Neural progenitor cell (in vitro differentiated cells): Measurements from ENCODE around the gene GATA1. TPM values are rescaled to one million over a fixed set of nuclear protein-coding genes. Genes with fewer than 3 reads are reported as not detected.

ENCODE experiments used
- DNase-seq: peaks from one replicate; pipeline ENCODE4 v3.0.0-alpha.2; 2016; ENCODE audit warnings: low spot score
- H2AFZ ChIP-seq: fragments of 200-600 bp; sonication (generic); replicated peaks from 2 replicates; pipeline ENCODE4 v1.6.1; 2016; ENCODE audit warnings: antibody characterized with exemption
- H3F3A ChIP-seq: fragments of 200-600 bp; sonication (generic); 2 replicates; pipeline ENCODE4 v1.6.1; 2016; ENCODE audit warnings: antibody characterized with exemption, low read depth
- H3K27ac ChIP-seq: fragments of 200-600 bp; sonication (generic); 2 replicates; pipeline ENCODE4 v1.5.1; 2016; ENCODE audit warnings: mild to moderate bottlenecking
- H3K27me3 ChIP-seq: fragments of 200-600 bp; sonication (generic); 2 replicates; pipeline ENCODE4 v1.6.1; 2016; ENCODE audit warnings: mild to moderate bottlenecking, moderate library complexity
- H3K36me3 ChIP-seq: fragments of 200-600 bp; sonication (generic); 2 replicates; pipeline ENCODE4 v1.5.1; 2016
- H3K4me1 ChIP-seq: fragments of 200-600 bp; sonication (generic); 2 replicates; pipeline ENCODE4 v1.6.1; 2016; ENCODE audit warnings: mixed run types
- H3K4me2 ChIP-seq: fragments of 200-600 bp; sonication (generic); 2 replicates; pipeline ENCODE4 v1.6.1; 2016
- H3K4me3 ChIP-seq: fragments of 200-600 bp; sonication (generic); 2 replicates; pipeline ENCODE4 v1.5.1; 2016
- H3K79me2 ChIP-seq: fragments of 200-600 bp; sonication (generic); 2 replicates; pipeline ENCODE4 v1.6.1; 2016; ENCODE audit warnings: low read depth
- H3K9ac ChIP-seq: fragments of 200-600 bp; sonication (generic); 2 replicates; pipeline ENCODE4 v1.6.1; 2016
- H3K9me3 ChIP-seq: fragments of 200-600 bp; sonication (generic); 2 replicates; pipeline ENCODE4 v1.5.1; 2016; ENCODE audit warnings: low read depth
- H4K20me1 ChIP-seq: fragments of 200-600 bp; sonication (generic); 2 replicates; pipeline ENCODE4 v1.6.1; 2016; ENCODE audit warnings: low read depth
- H3K27ac Mint-ChIP-seq: 3 replicates; pipeline ENCODE4 v1.8.0; 2021; ENCODE audit warnings: mixed read lengths
- H3K27me3 Mint-ChIP-seq: 2 replicates; pipeline ENCODE4 v1.8.0; 2022; ENCODE audit warnings: low read depth, mild to moderate bottlenecking, inconsistent platforms, moderate library complexity, mixed read lengths; ENCODE audit not compliant: insufficient read depth
- H3K36me3 Mint-ChIP-seq: 3 replicates; pipeline ENCODE4 v1.8.0; 2021; ENCODE audit warnings: mixed read lengths
- H3K4me1 Mint-ChIP-seq: 3 replicates; pipeline ENCODE4 v1.8.0; 2021; ENCODE audit warnings: mixed read lengths
- H3K4me3 Mint-ChIP-seq: 3 replicates; pipeline ENCODE4 v1.8.0; 2021; ENCODE audit warnings: mild to moderate bottlenecking, moderate library complexity, mixed read lengths
- H3K9me3 Mint-ChIP-seq: 3 replicates; pipeline ENCODE4 v1.8.0; 2020; ENCODE audit warnings: mixed read lengths
- CTCF ChIP-seq: fragments of 200-600 bp; sonication (generic); IDR thresholded peaks from 2 replicates; pipeline ENCODE4 v1.5.1; 2017; ENCODE audit warnings: antibody characterized with exemption, mild to moderate bottlenecking
- EZH2 ChIP-seq: fragments of 200-600 bp; sonication (generic); IDR thresholded peaks from 2 replicates; pipeline ENCODE4 v1.6.1; 2017; ENCODE audit warnings: antibody characterized with exemption, mild to moderate bottlenecking, moderate library complexity
- EZH2phosphoT487 ChIP-seq: fragments of 200-600 bp; sonication (generic); IDR thresholded peaks from 2 replicates; pipeline ENCODE4 v1.6.1; 2017; ENCODE audit warnings: antibody characterized with exemption
- total RNA-seq: library from RNA; depleted of rRNA; stranded (reverse); fragments of >200 nt; gene quantifications from 2 replicates; pipeline ENCODE4 v1.2.3, GENCODE V29; 2015; ENCODE audit warnings: low replicate concordance

Gene GATA1
- total RNA-seq, 1 donor from 2014 or later: not detected

GRCh38 chrX:48829016-48829735, 42.8 kb downstream of the GATA1 start:
- TF ChIP-seq CTCF (no peak), EZH2 (no peak), EZH2phosphoT487 (no peak)
- H3K27me3 ChIP-seq: peaks cover 53% of the 10 kb centered on the region

GRCh38 chrX:48831136-48831908, 44.9 kb downstream of the GATA1 start:
- H3K79me2 ChIP-seq: no peaks in the 10 kb centered on the region
- H3K4me3 ChIP-seq: peak overlapping the region; percentile 33
- H3F3A ChIP-seq: no peaks in the 10 kb centered on the region
- Mint-ChIP-seq H3K27me3 (peaks cover 33% of the 10 kb centered on the region), H3K4me3 (no peak overlapping the region), H3K27ac (no peak overlapping the region), H3K36me3 (peaks cover 9% of the 10 kb centered on the region), H3K9me3 (peaks cover 30% of the 10 kb centered on the region), H3K4me1 (peaks cover 16% of the 10 kb centered on the region)
- DNase-seq: peak; percentile 29
- peak overlapping the region; percentile 67 for H3K4me2 ChIP-seq
- no peaks in the 10 kb centered on the region for H3K4me1 ChIP-seq
- H4K20me1 ChIP-seq: no peaks in the 10 kb centered on the region
- H3K27me3 ChIP-seq: peaks cover 75% of the 10 kb centered on the region
- no peaks in the 10 kb centered on the region for H3K36me3 ChIP-seq
- H2AFZ ChIP-seq: no peak overlapping the region
- H3K9me3 ChIP-seq: no peaks in the 10 kb centered on the region
- H3K27ac ChIP-seq: no peak overlapping the region
- TF ChIP-seq EZH2phosphoT487: peak; percentile 76
- TF ChIP-seq EZH2: no peak
- peak; percentile 14 for TF ChIP-seq CTCF
- no peak overlapping the region for H3K9ac ChIP-seq

More at GRCh38 chrX:48829016-48829735, 42.8 kb downstream of the GATA1 start:
- Histone ChIP-seq H4K20me1 (no peaks in the 10 kb centered on the region), H3K4me1 (no peaks in the 10 kb centered on the region), H3K4me2 (no peak overlapping the region), H3K27ac (no peak overlapping the region), H3K79me2 (no peaks in the 10 kb centered on the region), H3K36me3 (no peaks in the 10 kb centered on the region), H3F3A (no peaks in the 10 kb centered on the region), H2AFZ (no peak overlapping the region), H3K9me3 (no peaks in the 10 kb centered on the region), H3K9ac (no peak overlapping the region), H3K4me3 (no peak overlapping the region)
- no peak for DNase-seq
- no peak overlapping the region for H3K4me3 Mint-ChIP-seq
- peaks cover 6% of the 10 kb centered on the region for H3K4me1 Mint-ChIP-seq
- H3K27me3 Mint-ChIP-seq: peaks cover 23% of the 10 kb centered on the region
- peaks cover 11% of the 10 kb centered on the region for H3K36me3 Mint-ChIP-seq
- H3K27ac Mint-ChIP-seq: no peak overlapping the region
- H3K9me3 Mint-ChIP-seq: peaks cover 35% of the 10 kb centered on the region

- peaks cover 16% of the 10 kb centered on the region for H3K4me1 Mint-ChIP-seq
- H2AFZ ChIP-seq: no peak overlapping the region
- peaks cover 9% of the 10 kb centered on the region for H3K36me3 Mint-ChIP-seq
- peak; percentile 64 for DNase-seq
- H3K4me1 ChIP-seq: no peaks in the 10 kb centered on the region
- H3K79me2 ChIP-seq: no peaks in the 10 kb centered on the region
- H4K20me1 ChIP-seq: no peaks in the 10 kb centered on the region
- H3K27ac ChIP-seq: no peak overlapping the region
- H3F3A ChIP-seq: no peaks in the 10 kb centered on the region
- H3K4me3 ChIP-seq: peak overlapping the region; percentile 33
- H3K36me3 ChIP-seq: no peaks in the 10 kb centered on the region
- peaks cover 80% of the 10 kb centered on the region for H3K27me3 ChIP-seq
- H3K27me3 Mint-ChIP-seq: peaks cover 35% of the 10 kb centered on the region
- TF ChIP-seq CTCF: no peak
- peak; percentile 59 for TF ChIP-seq EZH2phosphoT487
- peak; percentile 82 for TF ChIP-seq EZH2
- no peak overlapping the region for H3K4me3 Mint-ChIP-seq
- H3K9me3 Mint-ChIP-seq: peaks cover 32% of the 10 kb centered on the region
- no peaks in the 10 kb centered on the region for H3K9me3 ChIP-seq
- peak overlapping the region; percentile 67 for H3K4me2 ChIP-seq
- H3K27ac Mint-ChIP-seq: no peak overlapping the region
- no peak overlapping the region for H3K9ac ChIP-seq
Observed at GRCh38 chrX:48831909-48832291, 45.5 kb downstream of the GATA1 start.
